OCI-LY1 (cell line): ENCODE measurements around the gene HCAR3.

Experiments used
- EZH2 ChIP-seq: fragments of 200-600 bp; sonication (generic), shearing (Covaris generic); IDR thresholded peaks from 2 replicates; pipeline ENCODE4 v1.8.0; 2017; ENCODE audit warnings: borderline replicate concordance, mixed run types, mild to moderate bottlenecking, antibody characterized with exemption, low read length, moderate library complexity, mixed read lengths
- TF ChIP-seq, protein P1 (sequence below): fragments of 200-600 bp; sonication (generic), shearing (Covaris generic); IDR thresholded peaks from 2 replicates; pipeline ENCODE4 v1.5.1; 2017; ENCODE audit warnings: mild to moderate bottlenecking, antibody characterized with exemption, low read length, moderate library complexity, mixed read lengths

DNA sequence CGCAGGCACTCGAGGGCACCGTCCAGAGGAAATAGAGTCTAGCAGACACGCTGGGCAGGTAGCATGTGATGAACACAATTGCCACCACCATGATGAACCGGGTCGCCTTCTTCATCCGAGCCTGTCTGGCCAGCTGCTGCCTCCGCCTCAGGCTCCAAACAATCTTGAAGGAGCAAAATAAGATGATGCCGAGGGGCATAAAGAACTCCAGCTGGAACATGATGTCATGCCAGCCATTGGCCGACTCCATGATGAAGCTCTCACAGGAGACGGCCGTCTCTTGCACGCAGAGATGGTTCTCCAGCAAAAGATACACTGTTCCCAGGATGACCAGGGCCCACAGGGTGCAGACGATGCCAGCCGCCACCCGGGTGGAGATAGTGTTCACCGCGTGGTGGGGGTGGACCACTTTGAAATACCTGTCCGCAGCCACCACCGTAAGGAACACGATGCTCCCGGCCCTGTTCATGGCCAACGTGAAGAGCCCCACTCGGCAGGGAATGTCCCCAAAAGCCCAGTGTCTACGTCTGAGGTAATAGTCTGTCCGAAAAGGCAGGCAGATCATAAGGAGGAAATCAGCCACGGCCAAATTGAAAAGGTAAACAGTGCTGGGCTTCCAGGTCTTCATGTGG is 13.1 kb upstream of the HCAR3 start:
- TF ChIP-seq, protein P1, sequence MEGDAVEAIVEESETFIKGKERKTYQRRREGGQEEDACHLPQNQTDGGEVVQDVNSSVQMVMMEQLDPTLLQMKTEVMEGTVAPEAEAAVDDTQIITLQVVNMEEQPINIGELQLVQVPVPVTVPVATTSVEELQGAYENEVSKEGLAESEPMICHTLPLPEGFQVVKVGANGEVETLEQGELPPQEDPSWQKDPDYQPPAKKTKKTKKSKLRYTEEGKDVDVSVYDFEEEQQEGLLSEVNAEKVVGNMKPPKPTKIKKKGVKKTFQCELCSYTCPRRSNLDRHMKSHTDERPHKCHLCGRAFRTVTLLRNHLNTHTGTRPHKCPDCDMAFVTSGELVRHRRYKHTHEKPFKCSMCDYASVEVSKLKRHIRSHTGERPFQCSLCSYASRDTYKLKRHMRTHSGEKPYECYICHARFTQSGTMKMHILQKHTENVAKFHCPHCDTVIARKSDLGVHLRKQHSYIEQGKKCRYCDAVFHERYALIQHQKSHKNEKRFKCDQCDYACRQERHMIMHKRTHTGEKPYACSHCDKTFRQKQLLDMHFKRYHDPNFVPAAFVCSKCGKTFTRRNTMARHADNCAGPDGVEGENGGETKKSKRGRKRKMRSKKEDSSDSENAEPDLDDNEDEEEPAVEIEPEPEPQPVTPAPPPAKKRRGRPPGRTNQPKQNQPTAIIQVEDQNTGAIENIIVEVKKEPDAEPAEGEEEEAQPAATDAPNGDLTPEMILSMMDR = no peak
- TF ChIP-seq EZH2 = no peak
